ENCODE measurements around the gene ZNF436. TPM values are rescaled to one million over a fixed set of nuclear protein-coding genes. Genes with fewer than 3 reads are reported as not detected.

ZNF436 gene
- total and polyA plus RNA-seq, 9 of the 15 experiments (the other 6 are each of a cell fraction or from before 2014, with no cell fraction given): 2.1 to 11.3 (median 6.8) TPM

DNA sequence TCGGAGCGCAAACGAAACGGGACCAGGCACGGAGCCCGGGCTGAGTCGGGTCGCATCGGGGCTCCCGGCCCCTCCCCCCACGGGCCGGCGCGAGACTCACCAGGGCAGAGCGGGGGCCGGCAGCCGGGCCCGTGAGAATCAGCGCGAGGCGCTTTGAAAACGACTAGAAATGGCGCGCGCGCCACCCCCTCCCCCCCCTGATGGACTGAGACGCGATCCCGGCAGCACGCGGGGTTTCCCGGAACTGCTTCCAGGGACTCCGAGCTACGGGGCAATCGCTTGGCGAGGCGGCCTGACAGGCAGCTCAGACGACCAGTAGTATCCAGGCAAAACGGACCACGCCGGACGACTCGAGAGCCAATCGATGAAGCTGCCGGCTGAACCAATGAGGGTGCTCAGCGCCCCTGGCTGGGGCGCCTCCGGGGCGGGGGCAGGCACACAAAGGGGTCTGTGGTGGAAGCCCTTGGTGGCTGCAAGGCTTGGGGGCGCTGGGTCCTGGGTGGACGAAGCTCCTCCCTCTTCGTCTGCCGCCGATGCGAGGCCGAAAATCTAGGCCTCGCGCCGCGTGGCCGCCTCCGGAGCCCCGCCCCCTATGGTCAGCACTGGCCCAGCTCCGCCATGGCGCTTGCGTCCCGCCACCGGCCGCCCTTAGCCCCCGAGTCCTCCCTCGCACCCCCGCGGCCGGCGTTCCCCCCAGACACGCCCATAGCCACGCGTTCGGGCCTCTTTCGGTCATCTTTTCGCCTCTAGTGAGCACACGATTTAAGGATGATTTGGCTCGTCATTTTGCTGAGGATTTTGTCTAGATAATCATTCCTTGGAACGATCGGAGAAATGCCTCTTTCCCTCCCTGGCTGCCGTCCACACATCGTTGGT lies 25.3 kb downstream of the ZNF436 start, which contains the start of gene HNRNPR (continued):
- TF ChIP-seq, protein P1, sequence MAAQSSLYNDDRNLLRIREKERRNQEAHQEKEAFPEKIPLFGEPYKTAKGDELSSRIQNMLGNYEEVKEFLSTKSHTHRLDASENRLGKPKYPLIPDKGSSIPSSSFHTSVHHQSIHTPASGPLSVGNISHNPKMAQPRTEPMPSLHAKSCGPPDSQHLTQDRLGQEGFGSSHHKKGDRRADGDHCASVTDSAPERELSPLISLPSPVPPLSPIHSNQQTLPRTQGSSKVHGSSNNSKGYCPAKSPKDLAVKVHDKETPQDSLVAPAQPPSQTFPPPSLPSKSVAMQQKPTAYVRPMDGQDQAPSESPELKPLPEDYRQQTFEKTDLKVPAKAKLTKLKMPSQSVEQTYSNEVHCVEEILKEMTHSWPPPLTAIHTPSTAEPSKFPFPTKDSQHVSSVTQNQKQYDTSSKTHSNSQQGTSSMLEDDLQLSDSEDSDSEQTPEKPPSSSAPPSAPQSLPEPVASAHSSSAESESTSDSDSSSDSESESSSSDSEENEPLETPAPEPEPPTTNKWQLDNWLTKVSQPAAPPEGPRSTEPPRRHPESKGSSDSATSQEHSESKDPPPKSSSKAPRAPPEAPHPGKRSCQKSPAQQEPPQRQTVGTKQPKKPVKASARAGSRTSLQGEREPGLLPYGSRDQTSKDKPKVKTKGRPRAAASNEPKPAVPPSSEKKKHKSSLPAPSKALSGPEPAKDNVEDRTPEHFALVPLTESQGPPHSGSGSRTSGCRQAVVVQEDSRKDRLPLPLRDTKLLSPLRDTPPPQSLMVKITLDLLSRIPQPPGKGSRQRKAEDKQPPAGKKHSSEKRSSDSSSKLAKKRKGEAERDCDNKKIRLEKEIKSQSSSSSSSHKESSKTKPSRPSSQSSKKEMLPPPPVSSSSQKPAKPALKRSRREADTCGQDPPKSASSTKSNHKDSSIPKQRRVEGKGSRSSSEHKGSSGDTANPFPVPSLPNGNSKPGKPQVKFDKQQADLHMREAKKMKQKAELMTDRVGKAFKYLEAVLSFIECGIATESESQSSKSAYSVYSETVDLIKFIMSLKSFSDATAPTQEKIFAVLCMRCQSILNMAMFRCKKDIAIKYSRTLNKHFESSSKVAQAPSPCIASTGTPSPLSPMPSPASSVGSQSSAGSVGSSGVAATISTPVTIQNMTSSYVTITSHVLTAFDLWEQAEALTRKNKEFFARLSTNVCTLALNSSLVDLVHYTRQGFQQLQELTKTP (IDR thresholded peaks at IDR 0.05; ENCODE audit: low read depth in 1 of 2, partially characterized antibody in 2 of 2): no peak
- TF ChIP-seq ZNF263 (CRISPR knock-in tag; IDR thresholded peaks at IDR 0.05; ENCODE audit: borderline replicate concordance): peak; percentile 76
- TF ChIP-seq ZNF584 (CRISPR knock-in tag; IDR thresholded peaks at IDR 0.05; ENCODE audit: low read depth): no peak
- TF ChIP-seq CBX5 (IDR thresholded peaks at IDR 0.05; ENCODE audit: borderline replicate concordance, low read depth): peak; percentile 79; the same call in 1 of the 2 replicates
- no peak for TF ChIP-seq ZNF668 (CRISPR knock-in tag; IDR thresholded peaks at IDR 0.05)
- TF ChIP-seq, protein P2, sequence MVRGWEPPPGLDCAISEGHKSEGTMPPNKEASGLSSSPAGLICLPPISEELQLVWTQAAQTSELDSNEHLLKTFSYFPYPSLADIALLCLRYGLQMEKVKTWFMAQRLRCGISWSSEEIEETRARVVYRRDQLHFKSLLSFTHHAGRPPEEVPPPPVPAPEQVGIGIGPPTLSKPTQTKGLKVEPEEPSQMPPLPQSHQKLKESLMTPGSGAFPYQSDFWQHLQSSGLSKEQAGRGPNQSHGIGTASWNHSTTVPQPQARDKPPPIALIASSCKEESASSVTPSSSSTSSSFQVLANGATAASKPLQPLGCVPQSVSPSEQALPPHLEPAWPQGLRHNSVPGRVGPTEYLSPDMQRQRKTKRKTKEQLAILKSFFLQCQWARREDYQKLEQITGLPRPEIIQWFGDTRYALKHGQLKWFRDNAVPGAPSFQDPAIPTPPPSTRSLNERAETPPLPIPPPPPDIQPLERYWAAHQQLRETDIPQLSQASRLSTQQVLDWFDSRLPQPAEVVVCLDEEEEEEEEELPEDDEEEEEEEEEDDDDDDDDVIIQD (CRISPR knock-in tag; IDR thresholded peaks at IDR 0.05): no peak
- no peak for TF ChIP-seq FIP1L1 (IDR thresholded peaks at IDR 0.05; ENCODE audit: low read depth, low read length, poor library complexity, severe bottlenecking)
- no peak for TF ChIP-seq IRF2 (CRISPR knock-in tag; IDR thresholded peaks at IDR 0.05)
- TF ChIP-seq PRMT5 (CRISPR knock-in tag; IDR thresholded peaks at IDR 0.05): no peak
- TF ChIP-seq, protein P3, sequence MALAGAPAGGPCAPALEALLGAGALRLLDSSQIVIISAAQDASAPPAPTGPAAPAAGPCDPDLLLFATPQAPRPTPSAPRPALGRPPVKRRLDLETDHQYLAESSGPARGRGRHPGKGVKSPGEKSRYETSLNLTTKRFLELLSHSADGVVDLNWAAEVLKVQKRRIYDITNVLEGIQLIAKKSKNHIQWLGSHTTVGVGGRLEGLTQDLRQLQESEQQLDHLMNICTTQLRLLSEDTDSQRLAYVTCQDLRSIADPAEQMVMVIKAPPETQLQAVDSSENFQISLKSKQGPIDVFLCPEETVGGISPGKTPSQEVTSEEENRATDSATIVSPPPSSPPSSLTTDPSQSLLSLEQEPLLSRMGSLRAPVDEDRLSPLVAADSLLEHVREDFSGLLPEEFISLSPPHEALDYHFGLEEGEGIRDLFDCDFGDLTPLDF (CRISPR knock-in tag; IDR thresholded peaks at IDR 0.05): no peak; the same call in 1 of the 2 replicates
- TF ChIP-seq ZBED1 (IDR thresholded peaks at IDR 0.05): no peak
- no peak for TF ChIP-seq NR2C1 (IDR thresholded peaks at IDR 0.05)
- TF ChIP-seq NR2C1 (tag; IDR thresholded peaks at IDR 0.05): peak; percentile 46; the same call in 1 of the 2 replicates
- peak; percentile 88 for TF ChIP-seq ATF7 (IDR thresholded peaks at IDR 0.05)
- TF ChIP-seq, protein P4, sequence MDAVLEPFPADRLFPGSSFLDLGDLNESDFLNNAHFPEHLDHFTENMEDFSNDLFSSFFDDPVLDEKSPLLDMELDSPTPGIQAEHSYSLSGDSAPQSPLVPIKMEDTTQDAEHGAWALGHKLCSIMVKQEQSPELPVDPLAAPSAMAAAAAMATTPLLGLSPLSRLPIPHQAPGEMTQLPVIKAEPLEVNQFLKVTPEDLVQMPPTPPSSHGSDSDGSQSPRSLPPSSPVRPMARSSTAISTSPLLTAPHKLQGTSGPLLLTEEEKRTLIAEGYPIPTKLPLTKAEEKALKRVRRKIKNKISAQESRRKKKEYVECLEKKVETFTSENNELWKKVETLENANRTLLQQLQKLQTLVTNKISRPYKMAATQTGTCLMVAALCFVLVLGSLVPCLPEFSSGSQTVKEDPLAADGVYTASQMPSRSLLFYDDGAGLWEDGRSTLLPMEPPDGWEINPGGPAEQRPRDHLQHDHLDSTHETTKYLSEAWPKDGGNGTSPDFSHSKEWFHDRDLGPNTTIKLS (IDR thresholded peaks at IDR 0.05; ENCODE audit: borderline replicate concordance, low read depth): peak; percentile 95
- TF ChIP-seq ZNF780A (CRISPR knock-in tag; IDR thresholded peaks at IDR 0.05): no peak
- TF ChIP-seq, protein P5, sequence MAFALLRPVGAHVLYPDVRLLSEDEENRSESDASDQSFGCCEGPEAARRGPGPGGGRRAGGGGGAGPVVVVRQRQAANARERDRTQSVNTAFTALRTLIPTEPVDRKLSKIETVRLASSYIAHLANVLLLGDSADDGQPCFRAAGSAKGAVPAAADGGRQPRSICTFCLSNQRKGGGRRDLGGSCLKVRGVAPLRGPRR (CRISPR knock-in tag; IDR thresholded peaks at IDR 0.05): 0 out of 2 replicates have a peak, but pooled peaks have one; percentile 64
- TF ChIP-seq SMARCB1 (IDR thresholded peaks at IDR 0.05; ENCODE audit: insufficient read length, low read depth): no peak
- peak; percentile 81; the same call in 1 of the 2 replicates for TF ChIP-seq E2F3 (CRISPR knock-in tag; IDR thresholded peaks at IDR 0.05)
